Urothelium cell line (cell line): ENCODE results near the gene TMEM131L.
"Not testable (repeated sequence)": the region's sequence is repeated elsewhere in the genome, so short reads cannot be mapped to it uniquely, and the experiment has no call there.

ENCODE experiments used
- DNase-seq: peaks from one replicate; pipeline ENCODE4 v3.0.0; 2011; ENCODE audit warnings: low spot score, mixed read lengths
- FAIRE-seq: peaks from 2 replicates; lab custom pipeline; 2011; peaks lifted over from hg19 to GRCh38; lab: Jason Lieb, UNC

Gene TMEM131L

DNA sequence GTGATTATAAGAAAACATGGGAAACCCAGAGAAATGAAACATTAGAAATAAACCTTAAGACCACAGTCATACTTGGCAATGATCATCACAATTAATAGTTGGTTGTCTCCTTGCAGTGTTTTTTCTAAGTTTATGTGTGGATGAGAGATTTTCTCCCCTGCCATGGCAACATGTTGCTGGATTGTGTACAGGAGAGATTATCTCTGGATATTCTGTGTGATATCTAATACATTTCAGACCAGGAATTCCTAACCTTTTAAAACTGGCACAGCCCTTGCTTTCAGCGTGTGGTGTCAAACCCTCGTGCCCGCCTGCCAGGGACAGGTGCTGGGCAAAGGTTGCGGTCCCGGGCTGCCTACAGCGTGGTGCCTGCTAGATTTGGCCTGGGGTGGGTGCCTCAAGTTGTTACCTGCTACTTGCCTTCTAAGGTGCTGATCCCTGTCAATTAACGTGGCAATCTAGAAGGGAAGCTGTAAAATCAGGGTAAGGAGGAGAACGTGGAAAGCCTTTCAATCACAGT, 100.5 kb downstream of the TMEM131L start:
- FAIRE-seq (no peak), DNase-seq (no peak)

GRCh38 chr4:153567660-153568059, 101.5 kb downstream of the TMEM131L start:
- DNase-seq, FAIRE-seq: not testable (repeated sequence)

DNA sequence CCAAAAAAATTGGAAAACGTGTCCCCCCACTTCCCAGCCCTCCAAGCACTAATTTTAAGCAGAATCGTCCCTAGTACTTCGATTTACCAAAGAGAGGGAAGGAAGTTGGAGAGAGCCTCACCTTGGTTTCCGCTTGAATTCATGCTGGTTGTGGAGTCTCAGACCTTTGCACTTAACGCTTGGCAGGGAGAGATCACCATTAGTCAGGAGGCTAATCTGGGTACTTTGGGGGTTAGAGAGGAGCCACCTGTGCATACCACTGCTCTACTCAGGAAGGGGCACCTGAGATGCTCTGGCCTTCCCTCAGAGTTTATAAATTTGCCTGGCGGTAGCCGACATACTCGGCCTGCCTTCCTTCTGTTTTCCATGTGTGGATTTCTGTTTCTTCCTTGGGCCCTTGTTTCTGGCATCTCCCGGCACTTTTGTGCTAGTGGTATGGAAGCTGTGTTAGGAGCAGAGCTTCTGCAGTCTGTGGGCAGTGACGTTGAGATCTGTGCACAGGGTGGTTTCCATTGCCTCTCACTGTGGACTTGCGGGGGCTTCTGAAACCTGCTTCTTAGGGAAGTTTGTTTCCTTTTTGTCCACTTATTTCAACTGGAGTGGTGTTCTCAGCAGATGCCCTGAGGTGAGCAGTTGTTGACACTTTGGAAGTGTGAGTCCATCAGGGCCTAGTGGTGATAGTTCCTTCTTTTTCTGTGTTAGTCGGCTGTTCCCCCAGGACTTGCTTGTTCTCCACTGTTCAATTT, 104.2 kb downstream of the TMEM131L start:
- FAIRE-seq, result no peak

GRCh38 chr4:153571006-153571545, 104.9 kb downstream of the TMEM131L start:
- DNase-seq, result no peak
- no peak for FAIRE-seq

More for the DNA sequence above, 104.2 kb downstream of the TMEM131L start:
- DNase-seq, result no peak

DNA sequence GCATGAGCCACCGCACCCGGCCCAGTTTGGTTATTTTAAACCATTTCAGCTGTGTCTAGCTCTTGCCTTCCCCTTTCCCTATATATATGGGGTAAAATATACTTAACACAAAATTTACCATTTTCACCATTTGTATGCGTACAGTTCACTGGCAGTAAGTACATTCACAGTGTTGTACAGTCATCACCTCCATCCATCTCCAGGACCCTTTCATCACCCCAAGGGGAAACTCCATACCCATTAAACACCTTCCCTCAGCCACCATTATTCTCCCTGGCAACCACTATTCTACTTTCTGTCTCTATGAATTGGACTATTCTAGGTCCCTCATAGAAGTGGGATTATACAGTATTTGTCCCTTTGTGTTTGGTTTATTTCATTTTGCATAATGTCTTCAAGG, 106.4 kb downstream of the TMEM131L start:
- no peak for DNase-seq
- FAIRE-seq, result no peak

GRCh38 chr4:153573221-153573620, 107.1 kb downstream of the TMEM131L start:
- DNase-seq (no peak), FAIRE-seq (no peak)

DNA sequence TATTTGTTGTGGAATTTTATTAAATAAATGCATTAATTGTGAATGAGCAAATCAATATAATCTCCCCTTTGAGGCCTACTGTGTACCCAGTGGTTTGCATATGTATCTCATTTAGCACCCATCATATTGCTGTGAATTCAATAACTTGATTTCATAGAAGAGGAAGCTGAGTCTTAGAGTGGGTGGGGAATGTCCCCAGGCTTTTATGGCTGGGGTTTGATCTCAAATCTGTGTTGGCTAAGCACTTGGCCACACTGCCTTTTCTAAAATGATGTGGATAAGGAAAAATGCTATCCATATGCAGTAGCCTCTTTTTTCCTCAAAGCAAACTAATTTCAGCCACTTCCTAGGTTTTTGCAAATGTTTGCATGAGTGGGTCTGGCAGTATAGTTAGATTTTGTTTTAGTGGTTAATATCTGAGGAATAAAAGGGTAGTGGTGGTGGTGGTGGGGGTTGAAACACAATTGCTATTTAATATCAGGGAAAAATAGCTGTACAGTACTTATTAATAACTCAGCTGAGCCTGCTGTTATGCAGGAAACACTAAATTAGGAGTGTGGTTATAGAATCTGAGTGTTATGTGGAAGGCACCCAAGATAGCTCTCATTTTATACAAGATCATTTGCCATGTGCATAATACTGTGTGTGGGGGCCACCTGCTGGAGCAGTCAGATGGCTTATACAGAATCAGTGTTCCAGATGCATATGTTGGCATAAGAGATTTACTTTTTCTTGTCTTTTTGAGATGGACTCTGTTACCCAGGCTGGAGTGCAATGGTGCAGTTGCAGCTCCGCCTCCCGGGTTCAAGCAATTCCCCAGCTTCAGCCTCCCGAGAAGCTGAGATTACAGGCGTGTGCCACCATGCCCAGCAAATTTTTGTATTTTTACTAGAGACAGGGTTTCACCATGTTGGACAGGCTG, 108.0 kb downstream of the TMEM131L start:
- FAIRE-seq, result no peak

GRCh38 chr4:153576443-153576774, 110.2 kb downstream of the TMEM131L start:
- DNase-seq, result no peak
- no peak for FAIRE-seq

More for the DNA sequence above, 108.0 kb downstream of the TMEM131L start:
- DNase-seq, result peak; percentile 9

DNA sequence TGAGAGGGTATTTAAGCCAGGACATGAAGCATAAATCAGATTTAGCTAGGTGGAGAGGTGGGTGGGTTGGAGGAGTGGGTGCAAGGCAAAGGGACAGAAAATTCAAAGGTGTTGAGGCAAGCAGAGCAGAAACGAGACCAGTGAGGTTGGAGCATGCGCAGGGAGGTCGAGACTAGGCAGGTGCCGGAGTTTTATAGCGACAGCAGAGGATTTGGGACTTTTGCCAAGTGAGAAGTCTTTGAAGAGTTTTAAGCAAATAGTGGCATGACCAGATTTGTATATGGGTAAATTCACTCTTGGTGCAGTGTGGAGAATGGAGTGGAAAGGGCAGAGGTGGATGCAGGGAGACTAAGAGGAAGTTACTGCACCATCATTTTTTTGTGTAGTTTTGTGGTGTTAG, 110.9 kb downstream of the TMEM131L start:
- FAIRE-seq (no peak), DNase-seq (no peak)

DNA sequence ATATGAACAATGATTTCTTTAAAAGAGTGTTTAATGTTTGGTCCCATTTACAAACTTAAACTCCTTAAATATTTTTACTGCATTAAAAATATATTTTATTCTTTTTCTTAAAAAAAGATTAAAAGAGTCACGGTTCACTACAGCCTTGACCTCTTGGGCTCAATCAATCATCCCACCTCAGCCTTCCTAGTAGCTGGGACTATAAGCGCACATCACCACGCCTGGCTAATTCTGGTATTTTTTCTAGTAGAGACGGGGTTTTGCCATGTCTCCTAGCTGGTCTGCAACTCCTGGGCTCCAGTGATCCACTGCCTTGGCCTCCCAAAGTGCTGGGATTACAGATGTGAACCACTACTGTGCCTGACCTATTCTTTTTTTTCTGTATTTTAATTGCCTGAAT, 113.2 kb downstream of the TMEM131L start:
- DNase-seq (no peak), FAIRE-seq (no peak)

DNA sequence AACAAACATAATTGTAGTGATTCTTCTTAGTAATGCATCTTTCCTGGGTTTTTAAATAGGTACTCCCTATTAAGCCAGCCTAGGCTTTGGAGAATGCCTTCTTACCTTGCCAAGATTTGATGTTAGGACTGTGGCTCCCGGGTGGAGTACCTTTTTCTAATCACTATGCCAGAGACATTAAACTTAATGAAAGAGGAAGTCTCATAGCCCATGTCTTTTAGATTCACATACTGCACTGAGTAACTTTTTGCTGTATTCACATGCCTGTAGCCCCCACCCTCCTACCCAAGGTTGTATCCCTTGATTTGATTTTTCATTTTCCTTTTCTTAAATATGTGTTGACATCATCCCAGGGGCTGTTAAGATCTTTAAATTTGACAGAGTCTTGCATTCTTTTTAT, 113.7 kb downstream of the TMEM131L start:
- no peak for DNase-seq
- FAIRE-seq, result no peak

GRCh38 chr4:153582954-153583702, 117.0 kb downstream of the TMEM131L start:
- FAIRE-seq, result no peak

DNA sequence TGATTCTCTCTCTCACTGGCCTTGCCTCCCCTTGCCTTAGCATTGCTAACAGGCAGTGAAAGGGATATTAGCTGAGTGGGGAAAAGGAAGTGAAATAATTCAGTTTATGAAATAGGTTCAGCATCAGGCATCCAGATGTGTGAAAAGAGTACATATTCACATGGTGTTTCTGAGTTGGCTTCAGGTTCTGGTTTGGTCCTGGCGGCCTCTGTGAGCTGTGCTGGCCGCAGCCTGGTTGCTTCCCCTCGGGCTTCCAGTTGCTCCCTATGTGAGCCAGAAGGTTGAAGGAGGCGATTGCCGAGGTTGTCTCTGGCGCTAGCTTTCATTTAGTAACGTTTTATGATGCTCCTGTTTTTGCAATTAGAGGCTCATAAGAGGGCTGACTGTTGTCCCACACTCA, 118.9 kb downstream of the TMEM131L start:
- DNase-seq (no peak), FAIRE-seq (no peak)

More at GRCh38 chr4:153582954-153583702, 117.0 kb downstream of the TMEM131L start:
- DNase-seq, result no peak

- FAIRE-seq (no peak), DNase-seq (no peak)
Observed at GRCh38 chr4:153589703-153590595, 123.8 kb downstream of the TMEM131L start.

DNA sequence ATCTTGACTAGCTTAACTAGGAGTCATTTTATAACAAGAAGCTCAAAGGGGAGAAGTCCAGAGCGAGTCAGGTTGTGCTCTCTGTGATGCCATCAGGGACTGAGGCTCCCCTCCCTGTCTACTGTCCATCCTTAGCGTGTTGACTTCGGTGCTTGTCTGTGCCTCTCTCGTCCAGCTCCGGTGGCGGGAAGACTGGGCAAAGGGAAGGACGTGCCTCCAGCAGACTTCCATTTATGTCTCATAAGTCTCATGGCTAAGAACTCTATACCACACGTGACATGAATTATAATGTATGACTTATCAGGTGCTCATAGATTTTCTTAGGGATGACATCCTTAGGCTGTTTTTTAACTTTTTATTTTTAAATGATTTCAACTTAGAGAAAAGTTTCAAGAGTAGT, 125.3 kb downstream of the TMEM131L start:
- no peak for FAIRE-seq
- DNase-seq, result no peak

DNA sequence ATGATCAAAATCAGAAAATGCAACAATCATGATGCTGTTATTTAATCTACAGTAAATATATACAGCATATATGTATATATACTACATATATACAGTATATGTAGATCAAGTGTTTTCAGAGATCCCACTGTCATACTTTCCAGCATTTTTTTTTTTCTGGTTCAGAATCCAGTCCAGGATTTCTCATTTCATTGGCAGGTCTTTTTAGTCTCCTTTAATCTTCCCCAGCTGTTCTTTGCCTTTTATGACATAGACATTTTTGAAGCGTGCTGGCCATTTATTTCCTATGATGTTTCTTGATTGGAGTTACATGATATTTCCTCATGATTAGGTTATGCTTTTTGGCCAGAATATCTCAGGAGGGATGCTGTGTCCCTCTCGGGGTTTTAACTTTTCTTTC, 125.9 kb downstream of the TMEM131L start:
- FAIRE-seq, result no peak
- no peak for DNase-seq

DNA sequence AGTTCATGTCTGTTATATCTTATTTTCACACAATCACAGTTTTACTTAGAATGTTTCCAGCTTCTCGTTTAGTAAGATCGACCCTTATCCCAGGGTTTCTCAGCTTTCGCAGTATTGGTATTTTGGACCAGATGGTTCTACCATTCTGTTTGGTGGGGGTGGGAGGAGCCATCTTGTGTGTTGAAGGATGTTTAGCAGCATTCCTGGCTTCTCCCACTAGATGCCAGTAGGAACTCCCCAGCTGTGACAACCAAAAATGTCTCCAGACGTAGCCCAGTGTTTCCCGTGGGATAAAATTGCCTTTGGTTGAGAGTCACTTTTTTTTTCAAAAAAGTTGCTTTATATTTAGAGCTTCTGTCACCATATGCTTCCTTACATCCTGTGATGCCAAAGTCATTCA, 127.0 kb downstream of the TMEM131L start:
- DNase-seq (no peak), FAIRE-seq (no peak)

DNA sequence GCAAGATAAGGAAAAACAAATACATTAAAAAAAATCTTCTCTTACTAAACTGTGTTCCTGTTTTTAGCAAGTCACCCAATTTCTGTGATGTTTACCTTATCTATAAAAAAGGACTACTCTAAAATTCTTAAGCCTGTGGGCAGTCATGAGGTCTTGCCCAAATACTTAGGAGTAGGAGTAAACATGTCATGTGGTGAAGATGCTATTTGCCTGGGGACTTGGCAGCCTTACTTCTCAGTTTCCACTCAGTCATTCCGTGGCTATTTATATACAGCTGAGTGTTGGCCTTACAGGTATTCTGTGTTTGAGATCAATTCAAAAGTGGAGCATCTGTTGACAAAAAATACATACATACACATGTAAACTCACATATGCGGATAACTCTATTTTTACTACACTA, 128.1 kb downstream of the TMEM131L start:
- no peak for DNase-seq

DNA sequence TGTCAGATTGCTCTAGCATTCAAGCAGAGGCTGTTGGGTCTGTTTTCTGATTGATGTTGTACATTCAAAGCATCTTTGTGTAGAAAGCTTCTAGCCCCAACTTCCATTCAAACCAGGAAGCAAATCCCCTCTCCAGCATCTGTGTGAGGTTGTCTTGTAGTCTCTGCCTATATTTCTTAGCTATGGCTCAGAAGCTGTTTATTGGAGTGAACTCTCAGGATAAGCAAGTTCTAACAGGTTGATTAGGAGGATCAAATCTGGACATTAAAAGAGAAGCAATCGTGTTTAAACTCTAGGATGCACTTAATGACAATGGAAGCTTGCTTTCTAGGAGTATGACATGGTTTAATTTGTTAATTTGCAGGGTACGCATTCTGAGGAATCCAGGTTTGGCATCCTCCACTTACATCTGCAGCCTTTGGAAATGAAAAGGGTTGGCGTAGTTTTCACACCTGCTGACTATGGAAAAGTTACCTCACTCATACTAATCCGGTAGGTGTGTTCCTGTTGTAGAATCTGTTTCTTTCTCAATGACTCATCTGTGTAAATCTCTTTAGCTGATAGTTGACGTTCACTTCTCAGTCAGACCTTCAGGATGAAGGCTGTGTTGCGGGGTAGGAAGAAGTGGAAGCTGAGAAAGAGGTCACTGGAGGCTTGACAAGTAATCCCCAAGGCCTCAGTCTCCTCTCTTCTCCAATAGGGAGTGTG, 129.9 kb downstream of the TMEM131L start:
- FAIRE-seq, result no peak

More for the DNA sequence above, 128.1 kb downstream of the TMEM131L start:
- no peak for FAIRE-seq

More for the DNA sequence above, 129.9 kb downstream of the TMEM131L start:
- no peak for DNase-seq
